Mesodermal cell (in vitro differentiated cells): ENCODE measurements around the gene SLC25A47.
A peak's percentile ranks its signal among the peaks of the same experiment; 100 is the strongest.

Experiments
- H3K27ac ChIP-seq: 2 replicates; pipeline ENCODE4 v1.7.0; 2013; ENCODE audit warnings: mild to moderate bottlenecking, low read depth, low read length, moderate library complexity; ENCODE audit not compliant: severe bottlenecking
- H3K36me3 ChIP-seq: 2 replicates; pipeline ENCODE4 v1.7.1; 2013; ENCODE audit warnings: mild to moderate bottlenecking, low read length, moderate library complexity; ENCODE audit not compliant: control insufficient read depth, insufficient read depth
- H3K4me1 ChIP-seq: one replicate; pipeline ENCODE4 v1.7.1; 2013; ENCODE audit warnings: mild to moderate bottlenecking, low read length; ENCODE audit not compliant: insufficient read depth, control insufficient read depth, poor library complexity, severe bottlenecking
- H3K4me3 ChIP-seq: 2 replicates; pipeline ENCODE4 v1.7.0; 2013; ENCODE audit warnings: low read length, control low read depth, mild to moderate bottlenecking; ENCODE audit not compliant: insufficient read depth, poor library complexity, severe bottlenecking; ENCODE audit errors: extremely low read depth
- H3K9me3 ChIP-seq: 2 replicates; pipeline ENCODE4 v1.7.1; 2013; ENCODE audit warnings: mild to moderate bottlenecking, low read length, moderate library complexity; ENCODE audit not compliant: control insufficient read depth
- WGBS, 2 experiments: methylation state at CpG; one replicate each; pipeline ENCODE4 v1.1.5; 2013; ENCODE audit warnings: missing lambda C conversion rate in 2 of 2; ENCODE audit not compliant: insufficient coverage in 2 of 2; 5-methylcytosine and 5-hydroxymethylcytosine counted together

SLC25A47 gene

GRCh38 chr14:100290607-100291304 is 32.4 kb upstream of the SLC25A47 start:
- H3K4me3 ChIP-seq: no peak overlapping the region
- 96 to 97% methylated on average over 9 to 12 of the region's 12 CpGs for WGBS, 2 experiments
- no peak overlapping the region for H3K27ac ChIP-seq
- peaks cover 10% of the 10 kb centered on the region for H3K4me1 ChIP-seq
- H3K9me3 ChIP-seq: no peaks in the 10 kb centered on the region
- peaks cover 25% of the 10 kb centered on the region for H3K36me3 ChIP-seq

GRCh38 chr14:100291305-100292075 is 31.6 kb upstream of the SLC25A47 start:
- H3K36me3 ChIP-seq: peaks cover 28% of the 10 kb centered on the region
- no peak overlapping the region for H3K27ac ChIP-seq
- 89 to 91% methylated on average over 12 of the region's 13 CpGs for WGBS, 2 experiments
- peaks cover 6% of the 10 kb centered on the region for H3K4me1 ChIP-seq
- no peak overlapping the region for H3K4me3 ChIP-seq
- H3K9me3 ChIP-seq: no peaks in the 10 kb centered on the region

DNA sequence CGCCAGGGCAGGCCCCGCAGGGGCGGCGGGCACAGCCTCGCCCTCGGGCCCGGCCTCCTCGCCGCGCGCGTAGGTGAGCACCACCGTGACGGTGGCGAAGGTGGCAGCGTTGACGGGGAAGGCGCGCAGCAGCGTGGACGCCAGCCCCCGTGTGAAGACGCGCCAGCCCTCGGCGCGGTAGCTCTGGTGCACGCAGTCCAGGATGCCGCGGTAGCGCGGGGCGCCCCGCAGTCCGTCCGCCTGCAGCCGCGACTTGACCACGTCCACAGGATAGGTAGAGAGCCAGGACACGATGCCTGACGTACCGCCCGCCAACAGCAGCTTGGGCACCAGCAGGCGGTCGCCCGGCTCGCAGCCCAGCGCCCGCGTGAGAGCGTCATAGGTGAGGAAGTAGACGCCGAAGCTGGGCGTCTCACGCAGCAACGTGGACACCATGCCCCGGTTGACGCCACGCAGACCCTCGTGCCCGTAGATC is 30.8 kb upstream of the SLC25A47 start:
- Histone ChIP-seq H3K27ac (no peak overlapping the region), H3K4me1 (peaks cover 9% of the 10 kb centered on the region), H3K36me3 (peaks cover 28% of the 10 kb centered on the region), H3K9me3 (no peaks in the 10 kb centered on the region), H3K4me3 (no peak overlapping the region)
- WGBS, 2 experiments: 95 to 96% methylated on average over 57 to 61 of the region's 61 CpGs

GRCh38 chr14:100292776-100293461 is 30.2 kb upstream of the SLC25A47 start:
- H3K4me1 ChIP-seq: peaks cover 14% of the 10 kb centered on the region
- no peak overlapping the region for H3K4me3 ChIP-seq
- 96 to 98% methylated on average over 32 to 42 of the region's 42 CpGs for WGBS, 2 experiments
- H3K36me3 ChIP-seq: peaks cover 28% of the 10 kb centered on the region
- no peaks in the 10 kb centered on the region for H3K9me3 ChIP-seq
- no peak overlapping the region for H3K27ac ChIP-seq

- Histone ChIP-seq H3K36me3 (peaks cover 28% of the 10 kb centered on the region), H3K27ac (peak overlapping the region; percentile 23), H3K9me3 (no peaks in the 10 kb centered on the region), H3K4me1 (peaks cover 14% of the 10 kb centered on the region), H3K4me3 (no peak overlapping the region)
- 93 to 94% methylated on average over 13 of the region's 14 CpGs for WGBS, 2 experiments
Observed at GRCh38 chr14:100293497-100294212, 29.5 kb upstream of the SLC25A47 start.

- Histone ChIP-seq H3K4me1 (peaks cover 14% of the 10 kb centered on the region), H3K9me3 (no peaks in the 10 kb centered on the region), H3K4me3 (no peak overlapping the region), H3K27ac (peak overlapping the region; percentile 23), H3K36me3 (peaks cover 30% of the 10 kb centered on the region)
- 92 to 94% methylated on average over 9 to 10 of the region's 12 CpGs for WGBS, 2 experiments
Observed at GRCh38 chr14:100294213-100294962, 28.8 kb upstream of the SLC25A47 start.

GRCh38 chr14:100294963-100295330 is 28.2 kb upstream of the SLC25A47 start:
- Histone ChIP-seq H3K4me3 (no peak overlapping the region), H3K9me3 (no peaks in the 10 kb centered on the region), H3K27ac (no peak overlapping the region), H3K4me1 (peaks cover 14% of the 10 kb centered on the region), H3K36me3 (peaks cover 30% of the 10 kb centered on the region)
- WGBS, 2 experiments: 91 to 92% methylated on average over 1 to 2 of the region's 2 CpGs

DNA sequence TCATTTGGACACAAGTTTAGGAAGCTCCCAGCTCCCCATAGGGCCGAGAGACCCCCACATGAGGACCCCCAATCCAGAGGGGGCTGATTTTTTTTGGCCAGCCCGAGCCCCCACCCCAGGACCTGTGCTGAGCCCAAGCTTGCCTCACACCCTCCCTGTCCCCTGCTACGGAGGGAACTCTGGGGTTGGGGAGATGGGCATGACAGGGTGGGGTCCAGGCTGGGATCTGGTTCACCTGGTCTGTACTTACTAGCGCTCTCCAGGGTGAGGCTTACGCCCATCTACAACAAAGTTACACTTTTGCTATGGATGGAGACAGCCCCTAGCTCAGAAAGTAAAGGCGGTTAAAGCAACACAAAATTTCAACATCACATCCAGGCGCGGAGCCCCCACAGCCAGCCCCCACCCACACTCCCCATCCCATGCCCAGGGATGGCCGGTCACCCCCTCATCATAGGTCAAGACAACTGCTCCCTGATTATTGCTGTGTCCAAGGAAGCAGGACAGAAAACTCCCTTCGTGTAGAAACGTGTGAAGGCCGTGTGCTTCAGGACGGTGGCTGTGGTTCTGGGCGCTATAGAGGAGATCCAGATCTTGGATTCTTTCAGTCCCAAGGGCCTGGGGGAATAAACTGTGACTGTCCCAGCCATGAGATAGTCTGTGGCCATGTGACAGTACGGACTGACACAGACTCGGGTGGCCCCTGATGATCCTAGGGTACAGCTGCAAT is 27.6 kb upstream of the SLC25A47 start:
- H3K9me3 ChIP-seq: no peaks in the 10 kb centered on the region
- no peak overlapping the region for H3K27ac ChIP-seq
- WGBS, 2 experiments: 96 to 97% methylated on average over 8 to 14 of the region's 16 CpGs
- no peak overlapping the region for H3K4me3 ChIP-seq
- peaks cover 10% of the 10 kb centered on the region for H3K4me1 ChIP-seq
- H3K36me3 ChIP-seq: peaks cover 30% of the 10 kb centered on the region

GRCh38 chr14:100296106-100296651 is 27.0 kb upstream of the SLC25A47 start:
- no peak overlapping the region for H3K4me3 ChIP-seq
- H3K4me1 ChIP-seq: peaks cover 8% of the 10 kb centered on the region
- peaks cover 24% of the 10 kb centered on the region for H3K36me3 ChIP-seq
- H3K9me3 ChIP-seq: no peaks in the 10 kb centered on the region
- WGBS, 2 experiments: 97 to 100% methylated on average over 1 to 8 of the region's 9 CpGs
- no peak overlapping the region for H3K27ac ChIP-seq
